Keratinocyte (primary cell): Measurements from ENCODE around the gene CAPN15. TPM values are rescaled to one million over a fixed set of nuclear protein-coding genes. Genes with fewer than 3 reads are reported as not detected.

Source experiments
- DNase-seq: peaks from one replicate; pipeline ENCODE4 v3.0.0-alpha.2; 2011; ENCODE audit warnings: low read depth, missing footprints, low spot score
- FAIRE-seq: peaks from 2 replicates; lab custom pipeline; 2011; peaks lifted over from hg19 to GRCh38; lab: Jason Lieb, UNC
- H2AFZ ChIP-seq: 2 replicates; pipeline ENCODE4 v1.6.0; 2012; ENCODE audit warnings: low read length, control low read depth, inconsistent platforms; ENCODE audit not compliant: control insufficient read depth
- H3K27ac ChIP-seq: 2 replicates; pipeline ENCODE4 v1.5.1; 2011; ENCODE audit warnings: low read length; ENCODE audit not compliant: control insufficient read depth, insufficient read depth
- H3K27me3 ChIP-seq: 3 replicates; pipeline ENCODE4 v1.6.0; 2011; ENCODE audit warnings: low read length; ENCODE audit not compliant: control insufficient read depth, insufficient read depth; ENCODE audit errors: extremely low read depth
- H3K36me3 ChIP-seq, 2 experiments: 2 replicates in 1 of 2; 3 replicates in 1 of 2; pipeline ENCODE4 v1.5.1; 2011; ENCODE audit warnings: low read length in 2 of 2, mild to moderate bottlenecking in 1 of 2; ENCODE audit not compliant: control insufficient read depth in 2 of 2, insufficient read depth in 2 of 2; ENCODE audit errors: extremely low read depth in 1 of 2
- H3K4me1 ChIP-seq: 3 replicates; pipeline ENCODE4 v1.5.1; 2011; ENCODE audit warnings: low read length; ENCODE audit not compliant: control insufficient read depth, insufficient read depth; ENCODE audit errors: extremely low read depth
- H3K4me2 ChIP-seq: 3 replicates; pipeline ENCODE4 v1.6.0; 2011; ENCODE audit warnings: low read depth, low read length; ENCODE audit not compliant: control insufficient read depth, insufficient read depth; ENCODE audit errors: extremely low read depth
- H3K4me3 ChIP-seq, 3 experiments: fragments of 200-600 bp in 1 of 3; sonication (generic) in 1 of 3; 2 replicates in 2 of 3; 3 replicates in 1 of 3; pipeline ENCODE4 v1.5.1; 2011 to 2016; ENCODE audit warnings: low read length in 3 of 3, mild to moderate bottlenecking in 3 of 3, control low read depth in 2 of 3, inconsistent platforms in 1 of 3, low read depth in 1 of 3, mixed read lengths in 1 of 3, mixed run types in 1 of 3, moderate library complexity in 1 of 3; ENCODE audit not compliant: control insufficient read depth in 2 of 3, insufficient read depth in 2 of 3; ENCODE audit errors: extremely low read depth in 1 of 3
- H3K79me2 ChIP-seq: 2 replicates; pipeline ENCODE4 v1.6.0; 2012; ENCODE audit warnings: low read length; ENCODE audit not compliant: control insufficient read depth, insufficient read depth
- H3K9ac ChIP-seq: 3 replicates; pipeline ENCODE4 v1.6.0; 2011; ENCODE audit warnings: low read length; ENCODE audit not compliant: control insufficient read depth, insufficient read depth; ENCODE audit errors: extremely low read depth
- H3K9me1 ChIP-seq: 3 replicates; pipeline ENCODE4 v1.6.0; 2011; ENCODE audit warnings: low read length; ENCODE audit not compliant: control insufficient read depth, insufficient read depth; ENCODE audit errors: extremely low read depth
- H3K9me3 ChIP-seq: 2 replicates; pipeline ENCODE4 v1.5.1; 2012; ENCODE audit warnings: low read depth, low read length; ENCODE audit not compliant: control insufficient read depth
- H4K20me1 ChIP-seq: 3 replicates; pipeline ENCODE4 v1.6.0; 2011; ENCODE audit warnings: low read length; ENCODE audit not compliant: control insufficient read depth, insufficient read depth; ENCODE audit errors: extremely low read depth
- EZH2 ChIP-seq: IDR thresholded peaks from one replicate; pipeline ENCODE4 v1.6.1; 2012; ENCODE audit warnings: inconsistent platforms, mild to moderate bottlenecking, low read length, moderate library complexity
- dilution Hi-C: fragments of 300-500 bp; cut with MboI; formaldehyde crosslinking; loops from one replicate; pipeline ENCODE4 v1.7.0; 2020; ENCODE audit warnings: low sequenced_read_pairs; ENCODE audit not compliant: extremely low pct_ligation_motif_present
- polyA plus RNA-seq, 5 experiments: library from polyadenylated mRNA; depleted of rRNA in 3 of 5; stranded (reverse) in 3 of 5; stranded (forward) in 1 of 5; unstranded in 1 of 5; fragments of >200 nt; gene quantifications; 1 replicate in 1 of 5; 2 replicates in 3 of 5; 3 replicates in 1 of 5; pipeline versions ENCODE4 v1.2.1 to v1.2.3, GENCODE V29; 2011 to 2012; ENCODE audit warnings: missing spikeins in 2 of 5, low read depth in 1 of 5, low replicate concordance in 1 of 5
- TF ChIP-seq, protein P1 (sequence below), 3 experiments: IDR thresholded peaks in 1 of 3; conservative IDR thresholded peaks in 1 of 3; optimal IDR thresholded peaks in 1 of 3; 2 replicates in 2 of 3; 3 replicates in 1 of 3; pipeline versions ENCODE3 to v1.5.1; 2011; ENCODE audit warnings: low read length in 3 of 3, mild to moderate bottlenecking in 3 of 3, moderate library complexity in 2 of 3, control low read depth in 1 of 3, inconsistent platforms in 1 of 3; ENCODE audit not compliant: insufficient read depth in 2 of 3; ENCODE audit errors: extremely low read depth in 1 of 3

The CAPN15 gene
- polyA plus RNA-seq, 1 donor (not counting 4 experiments of a cell fraction or from before 2014, with no cell fraction given), result 7.9 TPM

DNA sequence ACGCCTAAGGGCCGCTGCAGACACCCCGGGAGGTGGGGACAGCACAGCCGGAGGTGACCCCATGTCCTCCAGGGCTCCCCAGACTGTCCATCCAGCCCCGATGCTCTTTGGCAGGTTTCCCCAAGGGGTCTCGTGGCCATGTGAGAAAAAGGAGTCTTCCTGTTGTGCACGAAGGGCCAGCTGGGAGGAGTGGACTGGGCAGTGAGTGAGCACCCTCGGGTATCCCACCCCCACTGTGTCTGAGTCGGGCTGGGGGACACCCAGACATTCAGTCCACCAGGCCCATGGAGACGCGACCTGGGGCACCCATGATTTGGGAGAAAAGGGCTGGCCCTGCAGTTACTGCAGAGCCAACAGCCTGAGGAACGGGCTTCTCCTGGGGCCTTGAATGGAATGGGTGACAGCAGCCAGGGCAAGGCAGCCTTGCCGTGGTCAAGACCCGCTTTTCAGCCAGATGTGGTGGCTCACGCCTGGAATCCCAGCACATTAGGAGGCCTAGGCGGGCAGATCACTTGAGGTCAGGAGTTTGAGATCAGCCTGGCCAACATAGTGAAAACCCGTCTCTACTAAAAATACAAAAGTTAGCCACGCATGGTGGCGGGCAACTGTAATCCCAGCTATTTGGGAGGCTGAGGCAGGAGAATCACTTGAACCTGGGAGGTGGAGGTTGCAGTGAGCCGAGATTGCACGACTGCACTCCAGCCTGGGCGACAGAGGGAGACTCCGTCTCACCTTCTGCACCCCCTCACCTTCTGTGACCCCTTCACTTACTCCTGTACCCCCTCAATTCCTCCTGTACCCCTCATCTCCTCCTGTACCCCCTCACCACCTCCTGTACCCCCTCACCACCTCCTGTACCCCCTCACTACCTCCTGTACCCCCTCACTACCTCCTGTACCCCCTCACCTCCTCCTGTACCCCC is 24.1 kb upstream of the CAPN15 start:
- no peak for DNase-seq
- Histone ChIP-seq H3K9ac (no peak overlapping the region), H3K36me3 (peaks cover 5 to 17% of the 10 kb centered on the region in 2 experiments), H3K4me1 (no peaks in the 10 kb centered on the region), H2AFZ (no peak overlapping the region), H3K4me3 (no peak overlapping the region), H3K9me1 (no peaks in the 10 kb centered on the region), H3K27me3 (no peaks in the 10 kb centered on the region), H3K79me2 (no peaks in the 10 kb centered on the region), H4K20me1 (no peaks in the 10 kb centered on the region), H3K9me3 (no peaks in the 10 kb centered on the region), H3K27ac (no peak overlapping the region), H3K4me2 (no peak overlapping the region)
- no peak for FAIRE-seq
- dilution Hi-C loops, result no loop called here
- TF ChIP-seq EZH2, result no peak
- TF ChIP-seq, protein P1, sequence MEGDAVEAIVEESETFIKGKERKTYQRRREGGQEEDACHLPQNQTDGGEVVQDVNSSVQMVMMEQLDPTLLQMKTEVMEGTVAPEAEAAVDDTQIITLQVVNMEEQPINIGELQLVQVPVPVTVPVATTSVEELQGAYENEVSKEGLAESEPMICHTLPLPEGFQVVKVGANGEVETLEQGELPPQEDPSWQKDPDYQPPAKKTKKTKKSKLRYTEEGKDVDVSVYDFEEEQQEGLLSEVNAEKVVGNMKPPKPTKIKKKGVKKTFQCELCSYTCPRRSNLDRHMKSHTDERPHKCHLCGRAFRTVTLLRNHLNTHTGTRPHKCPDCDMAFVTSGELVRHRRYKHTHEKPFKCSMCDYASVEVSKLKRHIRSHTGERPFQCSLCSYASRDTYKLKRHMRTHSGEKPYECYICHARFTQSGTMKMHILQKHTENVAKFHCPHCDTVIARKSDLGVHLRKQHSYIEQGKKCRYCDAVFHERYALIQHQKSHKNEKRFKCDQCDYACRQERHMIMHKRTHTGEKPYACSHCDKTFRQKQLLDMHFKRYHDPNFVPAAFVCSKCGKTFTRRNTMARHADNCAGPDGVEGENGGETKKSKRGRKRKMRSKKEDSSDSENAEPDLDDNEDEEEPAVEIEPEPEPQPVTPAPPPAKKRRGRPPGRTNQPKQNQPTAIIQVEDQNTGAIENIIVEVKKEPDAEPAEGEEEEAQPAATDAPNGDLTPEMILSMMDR (optimal IDR thresholded peaks at IDR 0.05 in 1 of 3, IDR thresholded peaks at IDR 0.05 in 1 of 3, conservative IDR thresholded peaks at IDR 0.05 in 1 of 3; ENCODE audit: extremely low read depth in 1 of 3, insufficient read depth in 2 of 3, low read length in 3 of 3), result no peak

GRCh38 chr16:505479-506245 is 21.9 kb upstream of the CAPN15 start:
- TF ChIP-seq, protein P1 (optimal IDR thresholded peaks at IDR 0.05 in 1 of 3, IDR thresholded peaks at IDR 0.05 in 1 of 3, conservative IDR thresholded peaks at IDR 0.05 in 1 of 3; ENCODE audit: extremely low read depth in 1 of 3, insufficient read depth in 2 of 3, low read length in 3 of 3), result no peak
- TF ChIP-seq EZH2, result no peak
- H3K27me3 ChIP-seq, result no peaks in the 10 kb centered on the region
- H3K27ac ChIP-seq, result no peak overlapping the region
- no peak for DNase-seq
- H2AFZ ChIP-seq, result no peak overlapping the region
- H3K79me2 ChIP-seq, result no peaks in the 10 kb centered on the region
- H3K36me3 ChIP-seq, result peaks cover 5 to 20% of the 10 kb centered on the region in 2 experiments
- H3K9me1 ChIP-seq, result no peaks in the 10 kb centered on the region
- H3K9me3 ChIP-seq, result no peaks in the 10 kb centered on the region
- H3K9ac ChIP-seq, result no peak overlapping the region
- no peak overlapping the region for H3K4me3 ChIP-seq
- dilution Hi-C loops, result no loop called here
- no peaks in the 10 kb centered on the region for H4K20me1 ChIP-seq
- no peak for FAIRE-seq
- H3K4me1 ChIP-seq, result no peaks in the 10 kb centered on the region
- no peak overlapping the region for H3K4me2 ChIP-seq
